Fibroblast of upper back skin (primary cell): ENCODE measurements around the gene SV2A.
"Not testable (repeated sequence)": the region's sequence is repeated elsewhere in the genome, so short reads cannot be mapped to it uniquely, and the experiment has no call there.

Source experiments
- DNase-seq: peaks from one replicate; pipeline ENCODE4 v3.0.0-alpha.2; 2013

SV2A gene, protein sequence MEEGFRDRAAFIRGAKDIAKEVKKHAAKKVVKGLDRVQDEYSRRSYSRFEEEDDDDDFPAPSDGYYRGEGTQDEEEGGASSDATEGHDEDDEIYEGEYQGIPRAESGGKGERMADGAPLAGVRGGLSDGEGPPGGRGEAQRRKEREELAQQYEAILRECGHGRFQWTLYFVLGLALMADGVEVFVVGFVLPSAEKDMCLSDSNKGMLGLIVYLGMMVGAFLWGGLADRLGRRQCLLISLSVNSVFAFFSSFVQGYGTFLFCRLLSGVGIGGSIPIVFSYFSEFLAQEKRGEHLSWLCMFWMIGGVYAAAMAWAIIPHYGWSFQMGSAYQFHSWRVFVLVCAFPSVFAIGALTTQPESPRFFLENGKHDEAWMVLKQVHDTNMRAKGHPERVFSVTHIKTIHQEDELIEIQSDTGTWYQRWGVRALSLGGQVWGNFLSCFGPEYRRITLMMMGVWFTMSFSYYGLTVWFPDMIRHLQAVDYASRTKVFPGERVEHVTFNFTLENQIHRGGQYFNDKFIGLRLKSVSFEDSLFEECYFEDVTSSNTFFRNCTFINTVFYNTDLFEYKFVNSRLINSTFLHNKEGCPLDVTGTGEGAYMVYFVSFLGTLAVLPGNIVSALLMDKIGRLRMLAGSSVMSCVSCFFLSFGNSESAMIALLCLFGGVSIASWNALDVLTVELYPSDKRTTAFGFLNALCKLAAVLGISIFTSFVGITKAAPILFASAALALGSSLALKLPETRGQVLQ

DNA sequence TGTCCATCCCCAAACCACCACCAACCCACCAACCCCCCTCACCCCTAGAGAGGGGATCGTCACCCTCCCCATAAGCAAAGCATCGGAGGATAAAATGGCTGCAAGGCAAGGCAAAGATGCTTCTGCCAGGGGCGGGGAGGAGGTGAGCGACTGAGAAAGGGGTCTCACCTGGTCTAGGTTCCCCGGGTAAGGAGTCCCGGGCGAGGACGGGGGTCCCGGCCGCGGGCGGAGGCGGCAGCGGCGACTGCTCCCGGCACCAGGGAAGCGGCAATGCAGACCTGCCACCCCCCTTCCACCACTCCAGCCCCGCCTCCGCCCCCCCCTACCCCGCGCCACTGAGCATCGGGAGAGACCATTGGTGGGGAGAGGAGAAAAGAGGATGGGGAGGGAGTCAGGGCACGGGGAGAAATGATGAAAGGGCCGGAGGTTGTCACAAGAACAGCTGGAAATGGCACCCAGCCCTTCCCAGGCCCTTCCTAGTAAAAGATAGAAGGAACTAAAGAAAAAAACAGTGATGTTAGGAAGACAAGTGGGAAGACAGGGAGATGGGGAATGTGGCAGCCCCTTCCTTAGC, at the start of gene SV2A:
Gene SV2A (minus strand): TSS at position 274 of the 574 bp plus-strand sequence. CDS start 4,004 bp downstream, outside the sequence.
- peak; percentile 72 for DNase-seq

DNA sequence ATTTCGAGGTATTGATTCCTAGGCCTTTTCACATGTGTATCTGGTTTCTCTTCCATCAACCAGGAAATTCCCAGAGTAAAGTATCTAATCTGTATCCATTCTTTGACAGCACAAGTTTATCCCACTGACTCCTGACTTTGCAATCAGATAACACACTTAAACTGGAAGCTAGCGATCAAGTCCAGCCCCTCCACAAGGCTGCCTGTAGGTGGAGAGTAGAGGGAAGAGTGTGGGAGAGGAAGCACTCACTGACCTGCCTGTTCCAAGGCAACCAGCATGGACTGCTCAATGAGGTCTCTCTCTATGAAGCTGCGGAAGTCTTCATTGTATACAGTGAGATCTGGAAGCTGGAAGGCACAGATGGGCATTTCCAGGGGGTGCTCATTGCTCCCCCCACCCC, 49.4 kb upstream of the SV2A start:
- DNase-seq: no peak

DNA sequence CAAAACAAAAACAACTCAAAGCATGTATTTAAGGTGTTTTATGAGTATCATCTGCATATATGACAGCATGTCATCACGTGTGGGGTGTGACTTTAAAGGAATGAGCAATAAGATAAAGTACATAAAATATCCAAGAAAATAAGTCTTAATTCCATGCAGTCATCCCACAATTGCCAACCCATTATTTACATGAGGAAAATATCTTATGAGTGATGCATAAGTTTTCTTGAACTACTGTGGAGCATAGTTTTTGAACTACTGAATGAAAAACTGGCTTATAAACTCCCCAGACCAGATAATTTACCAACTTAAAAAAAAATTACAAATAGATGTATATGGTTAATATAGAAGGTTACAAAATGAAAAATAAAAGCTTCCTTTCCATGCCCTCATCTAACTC, 48.8 kb upstream of the SV2A start:
- no peak for DNase-seq

DNA sequence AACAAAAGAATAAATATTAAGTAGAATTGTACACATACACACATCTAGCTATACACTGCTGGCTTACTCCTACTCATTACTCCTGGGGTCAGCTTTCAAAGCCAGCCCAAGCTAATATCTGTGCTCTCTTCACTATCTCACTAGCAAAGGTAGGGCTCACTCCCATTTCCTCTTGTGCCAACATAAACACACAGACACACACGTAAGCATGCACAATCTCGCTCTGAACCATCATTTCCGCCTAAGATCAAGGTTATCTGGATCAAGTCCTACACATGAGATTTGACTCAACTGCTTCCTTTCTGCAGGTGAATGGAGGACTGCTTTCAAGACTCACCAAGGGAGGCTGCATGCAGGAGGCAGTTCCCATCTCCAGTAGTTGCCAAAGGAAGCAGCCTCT, 47.8 kb upstream of the SV2A start:
- DNase-seq: no peak

DNA sequence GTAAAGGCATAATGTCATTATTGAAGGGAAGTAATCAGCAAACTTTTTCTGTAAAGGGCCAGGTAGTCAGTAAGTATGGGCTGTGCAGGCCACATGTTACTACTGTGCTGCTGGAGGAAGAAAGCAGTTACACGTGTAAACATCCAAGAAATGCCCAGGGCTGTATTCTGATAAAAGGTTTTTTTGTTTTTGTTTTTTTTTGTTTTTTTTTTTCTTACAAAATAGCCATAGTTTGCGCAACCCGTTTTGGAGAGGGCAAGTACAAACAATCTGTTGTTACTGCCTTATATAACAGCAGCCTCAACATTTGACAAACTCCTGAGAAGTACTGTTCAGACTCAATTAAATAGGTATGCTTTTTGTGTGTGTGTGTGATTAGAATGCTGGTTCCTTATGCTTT, 45.7 kb upstream of the SV2A start:
- no peak for DNase-seq

DNA sequence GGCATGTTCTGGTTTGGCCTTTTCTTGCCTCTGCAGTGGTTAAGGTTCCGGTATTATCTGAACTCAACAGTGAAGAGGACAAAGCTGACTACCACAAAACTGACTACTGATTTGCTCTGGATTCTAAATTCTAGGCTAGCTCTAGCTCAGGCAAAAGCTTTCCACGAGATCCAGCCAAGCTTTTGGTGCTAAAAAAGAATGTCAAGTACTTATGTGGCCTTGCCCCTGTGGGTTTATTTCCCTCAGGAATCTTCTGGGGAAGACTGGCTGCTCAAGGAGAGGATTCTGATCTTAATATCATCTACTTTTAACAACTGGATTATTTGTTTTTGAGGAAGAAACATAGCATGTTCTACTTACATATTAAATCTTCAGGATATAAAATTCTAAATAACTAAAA, 45.1 kb upstream of the SV2A start:
- no peak for DNase-seq

DNA sequence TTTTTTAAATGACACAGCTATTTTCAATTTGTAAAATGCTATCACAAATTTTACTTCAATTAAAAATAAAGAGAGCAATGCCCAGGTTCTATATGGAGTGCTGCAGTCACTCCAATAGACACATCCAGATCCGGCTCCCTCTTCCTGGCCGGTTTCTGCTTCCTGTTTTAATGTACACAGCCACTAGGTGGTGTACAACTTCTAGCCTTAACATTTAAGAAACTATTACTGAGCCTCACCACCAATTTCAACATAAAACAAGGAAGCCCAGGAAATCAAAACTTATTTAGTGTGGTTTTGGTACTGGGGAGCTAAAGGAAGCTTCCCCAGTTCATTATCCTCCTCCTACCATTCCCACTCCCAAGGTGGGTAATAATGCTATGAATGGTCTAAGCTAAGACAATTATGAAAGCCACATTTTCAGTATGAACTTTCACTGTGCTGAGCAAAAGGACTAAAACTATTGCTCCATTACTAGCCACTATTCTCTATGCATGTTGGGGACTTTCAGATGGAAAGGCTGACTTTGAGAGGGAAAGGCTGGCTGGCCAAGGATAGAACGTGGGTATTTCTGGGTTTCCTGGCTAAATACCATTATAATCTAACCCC, 44.5 kb upstream of the SV2A start:
- DNase-seq: peak; percentile 79

DNA sequence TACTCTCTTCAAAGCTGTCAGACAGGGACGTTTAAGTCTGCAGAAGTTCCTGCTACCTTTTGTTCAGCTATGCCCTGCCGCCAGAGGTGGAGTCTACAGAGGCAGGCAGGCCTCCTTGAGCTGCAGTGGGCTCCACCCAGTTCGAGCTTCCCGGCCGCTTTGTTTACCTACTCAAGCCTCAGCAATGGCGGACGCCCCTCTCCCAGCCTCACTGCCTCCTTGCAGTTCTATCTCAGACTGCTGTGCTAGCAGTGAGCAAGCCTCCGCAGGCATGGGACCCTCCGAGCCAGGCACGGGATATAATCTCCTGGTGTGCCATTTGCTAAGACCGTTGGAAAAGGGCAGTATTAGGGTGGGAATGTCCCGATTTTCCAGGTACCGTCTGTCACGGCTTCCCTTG, 39.9 kb upstream of the SV2A start:
- not testable (repeated sequence) for DNase-seq

DNA sequence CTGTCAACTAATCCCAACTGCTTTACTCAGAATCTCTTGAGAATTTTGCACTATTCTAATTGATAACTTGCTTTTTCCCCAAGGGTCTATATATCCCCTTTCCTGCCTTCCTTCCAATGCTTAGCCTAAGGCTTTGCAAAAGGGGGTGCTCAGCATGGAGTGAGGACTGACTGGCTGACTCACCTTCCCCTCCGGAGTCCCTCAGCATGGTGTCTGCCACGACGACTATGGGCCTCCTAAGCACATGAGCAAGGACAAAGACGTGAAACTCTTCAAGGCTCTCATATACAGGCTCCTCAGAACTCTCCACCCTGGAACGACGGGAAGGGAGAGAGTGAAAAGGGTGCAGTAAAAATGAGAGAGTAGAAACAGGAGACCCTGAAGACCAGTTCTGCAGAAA, 32.3 kb upstream of the SV2A start:
- no peak for DNase-seq

DNA sequence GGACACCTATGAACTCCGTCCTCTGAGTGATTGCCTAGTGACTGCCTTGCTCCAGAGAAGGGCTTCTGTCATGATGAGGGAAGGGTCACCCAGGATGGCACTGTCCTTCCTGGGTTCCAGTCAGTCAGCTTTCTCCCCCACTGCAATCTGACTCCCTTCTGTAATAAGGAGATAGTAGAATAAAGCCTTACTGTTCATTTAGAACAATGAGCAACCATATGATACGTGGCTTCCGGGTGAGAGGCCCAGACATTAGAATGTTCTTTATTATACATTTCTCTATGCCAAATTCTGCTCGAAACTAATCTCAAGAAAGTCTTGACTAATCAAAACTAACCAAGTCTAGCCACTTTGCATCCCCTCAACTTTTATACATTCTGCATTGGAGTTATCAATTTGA, 27.6 kb upstream of the SV2A start:
- no peak for DNase-seq

DNA sequence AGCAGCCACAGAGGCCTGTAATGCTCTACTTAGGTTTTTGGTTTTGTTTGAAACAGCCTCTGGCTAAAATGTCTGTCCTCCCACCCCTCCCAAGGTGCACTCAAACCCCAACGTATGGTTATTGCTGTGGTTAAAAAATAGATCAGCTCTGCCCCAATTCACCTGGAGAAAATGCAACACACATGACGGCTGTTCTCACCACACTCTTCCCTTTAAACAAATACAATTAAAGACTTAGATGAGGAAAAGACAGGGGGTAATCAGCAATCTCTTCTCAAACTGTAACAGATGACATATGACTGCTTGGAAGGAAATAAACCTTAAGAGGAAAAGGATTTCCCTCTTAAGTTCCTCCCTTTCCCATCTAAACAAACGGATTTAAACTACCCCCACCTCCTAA, 25.2 kb upstream of the SV2A start:
- DNase-seq: no peak

DNA sequence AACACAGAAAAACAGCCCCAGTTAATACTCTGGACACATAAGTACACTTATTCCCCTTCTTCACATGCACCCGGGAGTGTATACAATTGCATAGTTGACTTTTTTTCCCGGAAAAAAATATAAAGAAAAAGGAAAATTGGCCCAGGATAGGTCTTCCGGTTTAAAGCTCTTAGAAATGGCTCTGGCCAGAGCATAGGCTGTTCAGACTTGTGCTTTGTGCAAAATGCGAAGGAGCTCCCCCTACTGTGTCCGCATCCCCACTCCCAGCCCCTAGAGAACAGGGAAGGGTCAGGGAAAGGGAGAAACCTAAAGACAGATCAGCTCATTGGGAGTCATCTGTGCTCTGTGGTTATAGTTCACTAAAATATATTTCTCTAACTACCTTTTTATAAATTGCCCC, 24.6 kb upstream of the SV2A start:
- peak; percentile 46 for DNase-seq

DNA sequence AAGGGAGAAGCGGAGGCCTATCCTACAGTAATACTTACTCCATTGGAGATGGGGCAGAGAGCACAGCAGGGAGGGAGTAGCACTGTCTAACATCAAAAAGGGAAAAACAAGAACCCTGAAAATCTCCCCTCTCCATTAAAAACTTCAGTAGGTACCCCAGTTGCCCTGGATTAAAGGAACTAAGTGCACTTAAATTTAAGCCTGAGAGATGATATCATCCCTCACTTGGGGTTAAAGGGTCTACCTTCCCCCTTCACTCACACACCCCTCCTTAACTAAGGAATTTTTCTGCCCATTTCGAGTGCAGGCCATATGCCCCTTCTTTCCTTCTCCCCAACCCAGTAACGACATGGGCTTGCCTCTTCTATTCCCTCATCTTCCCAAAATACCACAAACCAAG, 22.8 kb upstream of the SV2A start:
- no peak for DNase-seq

DNA sequence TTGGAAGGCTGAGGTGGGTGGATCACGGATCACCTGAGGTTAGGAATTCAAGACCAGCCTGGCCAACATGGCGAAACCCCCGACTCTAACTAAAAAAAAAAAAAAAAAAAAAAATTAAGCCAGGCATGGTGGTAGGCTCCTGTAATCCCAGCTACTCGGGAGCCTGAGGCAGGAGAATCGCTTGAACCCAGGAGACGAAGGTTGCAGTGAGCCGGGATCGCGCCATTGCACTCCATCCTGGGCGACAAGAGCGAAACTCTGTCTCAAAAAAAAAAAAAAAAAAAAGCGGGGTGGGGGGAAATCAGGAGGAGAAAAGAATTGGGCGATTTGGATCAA, 21.0 kb upstream of the SV2A start:
- not testable (repeated sequence) for DNase-seq

DNA sequence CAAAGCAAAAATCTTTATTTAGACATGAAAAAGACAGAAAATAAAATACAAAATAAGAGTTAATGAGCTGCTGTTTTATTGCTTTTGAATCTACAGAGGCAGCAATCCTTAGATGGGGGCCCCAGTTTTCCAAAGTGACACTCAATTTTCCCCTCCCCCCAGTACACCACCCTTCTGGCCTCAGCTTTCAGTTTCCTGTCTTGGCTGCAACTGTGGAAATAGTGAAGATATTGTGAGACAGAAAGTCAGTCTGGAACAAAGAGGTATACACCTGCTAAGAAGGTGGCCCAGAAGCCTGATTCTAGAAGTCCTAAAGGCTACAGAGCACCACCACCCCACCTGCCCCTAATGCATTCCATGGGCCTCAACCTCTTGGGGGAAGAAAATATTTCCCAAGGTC, 20.1 kb upstream of the SV2A start:
- DNase-seq: no peak

DNA sequence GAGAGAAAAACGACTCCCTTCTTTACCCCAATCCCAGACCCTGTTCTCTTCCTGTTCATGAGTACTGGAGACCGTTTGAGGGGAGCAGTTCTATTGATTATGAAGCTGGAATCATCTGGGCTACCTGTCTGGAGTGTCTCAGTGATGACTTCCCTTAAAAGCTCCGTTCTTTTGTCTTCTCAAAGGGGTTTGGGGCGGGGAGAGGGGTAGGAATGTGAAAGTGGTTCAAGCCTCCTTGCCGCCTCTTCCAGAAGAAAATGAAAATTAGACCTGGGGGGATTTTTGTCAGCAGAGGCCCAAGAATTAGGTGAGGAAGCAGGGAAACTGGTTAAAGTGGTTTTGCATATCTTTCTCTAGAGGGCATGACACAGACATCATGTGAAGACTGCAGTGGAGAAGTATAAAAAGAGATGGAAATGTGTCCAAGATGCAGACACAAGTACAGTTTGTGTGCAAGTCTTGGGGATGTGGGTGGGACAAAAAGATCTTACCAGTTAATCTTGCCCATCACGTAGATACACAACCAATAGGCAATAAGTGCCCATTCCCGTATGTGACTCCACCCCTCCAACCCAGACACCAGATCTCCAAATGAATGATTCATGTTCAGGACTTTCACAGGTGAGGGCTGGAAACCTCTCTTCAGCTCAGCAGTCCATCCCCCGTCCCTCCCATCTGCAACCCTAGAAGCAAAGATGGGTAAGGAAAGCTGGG, 19.5 kb upstream of the SV2A start:
- peak; percentile 44 for DNase-seq

DNA sequence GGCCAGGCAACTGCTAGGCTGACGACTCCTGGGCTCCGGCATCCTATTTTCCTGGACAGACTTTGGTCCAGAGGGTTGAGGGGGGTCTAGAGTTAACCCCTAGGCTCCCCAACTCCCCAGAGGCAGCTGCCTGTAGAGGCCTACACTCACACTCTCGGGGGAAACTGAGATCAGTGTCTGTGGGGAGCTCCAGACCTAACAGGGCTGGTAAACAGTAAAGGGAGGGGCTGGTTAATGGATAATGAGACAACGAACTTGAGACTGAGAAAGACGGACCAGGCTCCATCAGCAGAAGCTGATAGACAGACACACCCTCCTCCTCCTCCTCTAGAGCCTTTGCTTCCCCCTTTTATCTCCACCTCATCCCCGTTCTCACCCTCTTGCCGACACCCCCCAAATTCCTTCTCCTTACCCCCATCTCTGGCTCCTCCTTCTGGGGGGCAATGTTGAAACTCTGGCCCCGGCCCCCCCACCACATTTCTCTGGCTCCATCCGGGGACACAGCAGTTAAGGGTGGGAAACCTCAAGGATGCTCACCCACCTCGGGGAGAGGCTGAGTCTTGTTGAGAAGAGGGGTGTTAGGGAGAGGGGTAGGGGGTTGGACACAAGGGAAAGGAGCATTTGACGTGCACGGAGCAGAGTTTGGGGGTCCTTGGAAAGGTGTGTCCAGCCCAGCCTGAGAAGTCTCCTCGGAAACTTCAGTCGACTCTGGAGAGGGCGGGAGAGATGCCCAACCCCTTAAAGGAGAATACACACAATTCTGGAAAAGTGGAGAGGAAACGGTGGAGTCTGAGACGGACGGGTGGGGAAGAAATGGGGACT, 18.7 kb upstream of the SV2A start, which contains the start of gene MTMR11:
Gene MTMR11 (minus strand): TSS at position 710 of the 822 bp plus-strand sequence. CDS start 232 bp downstream, at position 478.
- DNase-seq: peak; percentile 51

DNA sequence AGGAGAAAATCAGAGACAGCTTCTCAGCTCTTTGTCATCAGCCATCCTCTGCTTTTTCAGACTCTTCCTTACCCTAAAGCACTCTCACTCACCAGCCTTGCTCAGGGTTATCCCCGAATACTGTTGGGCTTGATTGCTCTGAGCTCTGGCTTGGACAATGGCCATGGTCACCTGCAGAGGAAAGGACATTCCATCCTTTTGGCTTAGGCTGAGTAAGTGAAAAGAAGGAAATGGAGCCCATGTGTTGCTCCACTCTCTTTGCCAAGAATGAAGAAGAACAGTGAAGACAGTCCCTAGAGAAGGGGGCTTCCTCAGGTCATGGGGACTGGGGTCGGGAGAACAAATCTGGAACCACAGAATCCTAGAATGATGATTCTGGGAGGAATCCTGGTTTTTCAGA, 16.7 kb upstream of the SV2A start:
- no peak for DNase-seq

DNA sequence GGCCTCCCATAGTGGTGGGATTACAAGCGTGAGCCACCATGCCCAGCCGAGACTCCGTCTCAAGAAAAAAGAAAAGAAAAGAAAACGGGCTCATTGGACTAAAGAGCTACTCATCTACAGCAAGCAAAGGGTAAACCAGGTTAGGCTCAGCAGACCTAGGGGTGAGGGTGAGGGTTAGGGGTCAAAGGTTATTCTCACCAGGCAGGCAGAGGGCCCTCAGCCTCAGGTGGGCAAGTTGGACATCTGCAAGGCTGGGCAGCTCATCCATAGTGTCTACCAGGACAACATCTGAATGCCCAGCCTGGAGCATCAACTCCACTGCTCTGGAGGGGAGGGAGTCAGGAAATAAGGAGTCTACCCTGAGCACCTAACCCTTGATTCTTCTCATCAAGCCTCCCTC, 15.6 kb upstream of the SV2A start:
- no peak for DNase-seq

DNA sequence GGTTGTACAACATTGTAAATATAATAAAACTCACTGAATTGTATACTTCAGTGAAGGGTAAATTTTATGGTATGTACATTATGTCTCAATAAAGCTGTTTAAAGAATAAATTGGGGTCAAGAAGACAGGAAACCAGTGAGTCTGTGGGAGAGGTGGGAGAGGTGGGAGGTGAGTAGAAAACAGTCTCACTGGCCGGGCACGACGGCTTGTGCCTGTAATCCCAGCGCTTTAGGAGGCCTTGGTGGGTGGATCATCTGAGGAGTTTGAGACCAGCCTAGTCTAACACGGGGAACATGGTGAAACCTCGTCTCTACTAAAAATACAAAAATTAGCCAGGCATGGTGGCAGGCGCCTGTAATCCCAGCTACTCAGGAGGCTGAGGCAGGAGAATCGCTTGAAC, 14.8 kb upstream of the SV2A start:
- no peak for DNase-seq

DNA sequence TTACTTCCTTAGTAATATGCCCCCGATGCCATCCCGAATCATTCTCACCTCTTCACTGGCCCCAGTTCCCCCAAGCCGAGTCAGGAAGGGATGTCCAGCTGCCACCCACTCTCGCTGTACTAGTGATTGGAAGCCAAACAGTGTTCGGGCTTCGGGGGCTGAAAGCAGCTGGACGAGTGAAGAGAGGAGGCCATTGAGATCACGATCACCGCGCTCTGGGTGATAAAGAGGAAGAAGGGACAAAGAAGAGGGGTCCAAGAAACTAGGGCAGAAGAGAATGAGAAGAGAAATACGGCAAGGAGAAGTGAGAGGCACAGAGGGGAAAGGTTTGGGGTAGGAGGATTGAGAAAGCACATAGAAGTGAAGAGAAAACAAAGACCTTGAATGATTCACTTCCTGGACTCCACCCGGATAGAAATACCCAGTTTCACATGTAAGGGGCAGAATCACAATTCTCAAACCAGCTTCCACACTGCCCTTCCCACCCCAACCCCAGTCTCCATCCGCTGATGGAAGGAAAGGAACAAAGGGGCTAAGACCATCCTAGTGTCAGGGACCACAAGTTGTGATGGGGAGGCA, 13.7 kb upstream of the SV2A start:
- DNase-seq: no peak

DNA sequence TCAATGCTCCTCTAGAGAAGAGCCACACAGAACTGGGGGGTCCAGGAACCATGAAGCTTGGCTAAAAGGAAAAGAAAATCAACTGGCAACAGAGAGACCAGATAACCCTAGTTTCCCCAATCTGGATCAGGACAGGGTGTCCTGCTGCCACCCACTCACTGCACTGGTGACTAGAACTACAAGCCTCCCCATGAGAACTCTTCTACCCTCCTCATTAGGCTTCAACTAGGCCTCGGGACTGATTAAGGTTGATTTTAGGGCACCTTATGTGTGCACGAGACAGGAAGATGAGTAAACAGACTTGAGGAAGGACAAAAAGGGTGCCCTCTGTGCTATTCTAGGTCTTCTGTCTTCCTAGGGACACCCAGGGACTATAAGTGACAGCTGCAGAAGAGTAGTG, 12.2 kb upstream of the SV2A start:
- DNase-seq: no peak
